MCF 10A (cell line): Measurements from ENCODE around the gene NOP10. TPM values are rescaled to one million over a fixed set of nuclear protein-coding genes. Genes with fewer than 3 reads are reported as not detected.
A peak's percentile ranks its signal among the peaks of the same experiment; 100 is the strongest.

Source experiments
- BruUV-seq: library from RNA; stranded (reverse); fragments of 400-500 nt; replicated peaks from 2 replicates; lab custom pipeline; 2021; lab: Mats Ljungman, UMichigan
- CTCF ChIA-PET: fragments of 300-600 bp; sonication (Branson Sonifier 250); formaldehyde crosslinking; extraction: SDS; loops from one replicate; lab custom pipeline; 2021; ENCODE audit warnings: antibody characterized with exemption, inconsistent platforms; lab: Yijun Ruan, JAX
- POLR2A ChIA-PET: fragments of 300-600, 350-650 bp; sonication (Branson Sonifier 250); formaldehyde crosslinking; extraction: SDS; loops from one replicate; lab custom pipeline; 2020; ENCODE audit warnings: antibody characterized with exemption, inconsistent platforms; lab: Yijun Ruan, JAX
- DNase-seq: peaks from one replicate; pipeline ENCODE4 v3.0.0-alpha.2; 2018; ENCODE audit not compliant: unreplicated experiment
- H3K27ac Mint-ChIP-seq: one replicate; pipeline ENCODE4 v1.8.0; 2022; ENCODE audit warnings: mild to moderate bottlenecking, low read depth, mixed read lengths; ENCODE audit not compliant: unreplicated experiment
- H3K27me3 Mint-ChIP-seq: one replicate; pipeline ENCODE4 v1.8.0; 2022; ENCODE audit warnings: mixed read lengths; ENCODE audit not compliant: insufficient read depth, unreplicated experiment
- H3K36me3 Mint-ChIP-seq: one replicate; pipeline ENCODE4 v1.8.0; 2022; ENCODE audit warnings: mild to moderate bottlenecking, moderate library complexity, mixed read lengths; ENCODE audit not compliant: insufficient read depth, unreplicated experiment
- H3K4me1 Mint-ChIP-seq: one replicate; pipeline ENCODE4 v1.8.0; 2022; ENCODE audit warnings: mixed read lengths; ENCODE audit not compliant: insufficient read depth, unreplicated experiment
- H3K4me3 Mint-ChIP-seq: one replicate; pipeline ENCODE4 v1.8.0; 2022; ENCODE audit warnings: mild to moderate bottlenecking, moderate library complexity, mixed read lengths; ENCODE audit not compliant: unreplicated experiment
- H3K9me3 Mint-ChIP-seq: one replicate; pipeline ENCODE4 v1.8.0; 2022; ENCODE audit warnings: mixed read lengths; ENCODE audit not compliant: unreplicated experiment
- intact Hi-C: fragments of 100-400 bp; cut with micrococcal nuclease; formaldehyde crosslinking; loops from 2 replicates; pipeline ENCODE4 v1.14.1; 2022
- total RNA-seq: library from RNA; stranded (reverse); gene quantifications from 2 replicates; pipeline ENCODE4 v1.2.3, GENCODE V29; 2022
- TF ChIP-seq, protein P1 (sequence below): fragments of 200-600 bp; IDR thresholded peaks from one replicate; pipeline ENCODE4 v1.8.0; 2022; ENCODE audit warnings: antibody characterized with exemption, mild to moderate bottlenecking; ENCODE audit not compliant: unreplicated experiment

Gene NOP10
- total RNA-seq, 1 experiment from 2014 or later: 187 TPM

DNA sequence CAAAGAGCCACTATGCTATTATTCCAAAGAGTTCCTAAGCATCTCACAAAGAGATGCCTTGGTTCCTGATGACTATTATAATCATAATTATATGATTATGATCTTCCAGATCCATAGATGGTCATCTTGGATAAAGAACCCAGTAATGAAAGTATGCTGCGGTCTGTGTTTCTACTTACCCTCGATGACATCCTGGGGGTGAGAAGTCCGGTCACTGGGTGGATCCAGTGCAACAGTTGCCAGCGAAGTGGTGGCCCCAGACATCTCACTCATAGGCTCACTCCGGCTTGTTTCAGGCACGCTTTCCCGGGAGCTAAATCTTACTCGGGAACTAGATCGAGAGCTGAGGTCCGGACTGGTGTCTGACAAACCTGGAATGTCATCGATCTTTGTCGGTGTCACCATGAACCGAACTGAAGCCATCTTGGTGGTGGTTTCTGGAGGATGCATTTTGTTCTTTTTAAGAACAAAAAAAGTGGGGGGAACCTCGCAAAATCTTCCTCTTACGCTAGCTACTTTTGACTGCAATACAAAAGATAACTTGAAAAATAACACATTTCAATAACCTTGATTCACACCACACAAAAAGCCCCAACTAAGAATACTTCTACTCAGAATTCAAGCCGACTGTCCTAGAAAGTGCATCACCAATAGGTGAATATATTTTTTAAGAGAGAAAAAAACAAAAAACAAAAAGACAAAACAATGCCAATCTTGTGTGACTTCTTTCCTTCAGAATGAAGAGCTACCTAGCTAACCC, 6.5 kb downstream of the NOP10 start:
- ChIA-PET POLR2A (interaction anchor here (0.6 to 4.8 kb wide), 10 partner anchors 8 to 275 kb away, joined by 3 to 69 read pairs (median 16); partner anchors contain the start of genes EMC4, KATNBL1 and LPCAT4), CTCF (interaction anchor here (0.5 to 2.2 kb wide), 6 partner anchors 9 to 125 kb away, joined by 3 to 11 read pairs (median 4); partner anchors contain the start of gene LPCAT4)
- H3K27me3 Mint-ChIP-seq: no peaks in the 10 kb centered on the region

DNA sequence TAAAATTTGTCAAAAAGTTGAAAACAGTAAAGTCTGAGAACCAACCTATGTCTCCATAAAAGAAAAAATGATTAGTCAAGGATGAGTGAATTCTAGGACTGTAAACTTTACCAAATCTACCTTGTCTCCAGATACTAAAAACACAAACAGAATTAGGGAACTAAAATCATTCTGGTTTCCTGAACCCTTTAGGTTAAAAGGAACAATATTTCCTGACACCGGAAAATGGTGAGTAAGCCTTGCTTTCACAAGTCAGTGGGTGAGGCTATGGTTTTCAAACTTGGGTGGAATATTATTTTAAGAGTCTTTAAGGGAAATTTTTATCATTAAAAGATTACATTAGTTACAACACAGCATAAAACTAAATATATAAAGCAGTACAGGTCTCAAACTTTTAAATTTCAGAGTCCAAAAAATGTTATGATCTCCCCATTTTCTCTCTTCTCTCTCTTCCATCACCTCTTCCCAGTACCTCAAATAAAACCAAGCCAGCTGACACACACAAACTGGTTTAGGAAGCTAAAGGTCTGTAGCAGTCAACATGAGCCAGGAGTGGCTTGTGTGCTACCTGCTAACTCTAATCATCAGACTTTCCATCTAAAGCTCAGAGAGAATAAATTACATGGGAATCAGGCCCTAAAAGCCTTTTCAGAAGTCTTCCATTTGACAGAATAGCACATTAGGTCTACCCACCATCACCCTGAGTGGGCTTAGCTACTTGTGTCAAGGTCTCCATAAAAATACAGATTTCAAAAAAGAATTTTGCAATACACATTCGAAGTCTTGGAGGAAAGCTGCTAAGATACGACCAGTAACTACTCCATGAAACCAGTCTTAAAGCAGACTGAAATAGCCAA, 7.5 kb downstream of the NOP10 start:
- TF ChIP-seq, protein P1, sequence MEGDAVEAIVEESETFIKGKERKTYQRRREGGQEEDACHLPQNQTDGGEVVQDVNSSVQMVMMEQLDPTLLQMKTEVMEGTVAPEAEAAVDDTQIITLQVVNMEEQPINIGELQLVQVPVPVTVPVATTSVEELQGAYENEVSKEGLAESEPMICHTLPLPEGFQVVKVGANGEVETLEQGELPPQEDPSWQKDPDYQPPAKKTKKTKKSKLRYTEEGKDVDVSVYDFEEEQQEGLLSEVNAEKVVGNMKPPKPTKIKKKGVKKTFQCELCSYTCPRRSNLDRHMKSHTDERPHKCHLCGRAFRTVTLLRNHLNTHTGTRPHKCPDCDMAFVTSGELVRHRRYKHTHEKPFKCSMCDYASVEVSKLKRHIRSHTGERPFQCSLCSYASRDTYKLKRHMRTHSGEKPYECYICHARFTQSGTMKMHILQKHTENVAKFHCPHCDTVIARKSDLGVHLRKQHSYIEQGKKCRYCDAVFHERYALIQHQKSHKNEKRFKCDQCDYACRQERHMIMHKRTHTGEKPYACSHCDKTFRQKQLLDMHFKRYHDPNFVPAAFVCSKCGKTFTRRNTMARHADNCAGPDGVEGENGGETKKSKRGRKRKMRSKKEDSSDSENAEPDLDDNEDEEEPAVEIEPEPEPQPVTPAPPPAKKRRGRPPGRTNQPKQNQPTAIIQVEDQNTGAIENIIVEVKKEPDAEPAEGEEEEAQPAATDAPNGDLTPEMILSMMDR: no peak
- ChIA-PET POLR2A (interaction anchor here (0.6 to 4.8 kb wide), 6 partner anchors 7 to 1720 kb away, joined by 3 to 69 read pairs (median 18); partner anchors contain the start of genes ARHGAP11A and LPCAT4), CTCF (interaction anchor here (1.6 kb wide), 1 partner anchor 8 kb away, joined by 4 read pairs; no protein-coding TSS in a partner anchor)
- H3K4me3 Mint-ChIP-seq: peak overlapping the region; percentile 34
- peaks cover 16% of the 10 kb centered on the region for H3K36me3 Mint-ChIP-seq
- intact Hi-C loops: no loop called here
- no peaks in the 10 kb centered on the region for H3K27me3 Mint-ChIP-seq
- peak overlapping the region; percentile 85 for H3K27ac Mint-ChIP-seq
- no peaks in the 10 kb centered on the region for H3K9me3 Mint-ChIP-seq
- DNase-seq: peak; percentile 39
- no TSS peak for BruUV-seq
- peaks cover 27% of the 10 kb centered on the region for H3K4me1 Mint-ChIP-seq

More for the DNA sequence above, 6.5 kb downstream of the NOP10 start:
- intact Hi-C loops: no loop called here
- Mint-ChIP-seq H3K27ac (peak overlapping the region; percentile 49), H3K4me3 (peak overlapping the region; percentile 83), H3K9me3 (no peaks in the 10 kb centered on the region), H3K36me3 (peaks cover 26% of the 10 kb centered on the region), H3K4me1 (peaks cover 27% of the 10 kb centered on the region)
- BruUV-seq: no TSS peak
- DNase-seq: no peak
- TF ChIP-seq, protein P1: no peak

DNA sequence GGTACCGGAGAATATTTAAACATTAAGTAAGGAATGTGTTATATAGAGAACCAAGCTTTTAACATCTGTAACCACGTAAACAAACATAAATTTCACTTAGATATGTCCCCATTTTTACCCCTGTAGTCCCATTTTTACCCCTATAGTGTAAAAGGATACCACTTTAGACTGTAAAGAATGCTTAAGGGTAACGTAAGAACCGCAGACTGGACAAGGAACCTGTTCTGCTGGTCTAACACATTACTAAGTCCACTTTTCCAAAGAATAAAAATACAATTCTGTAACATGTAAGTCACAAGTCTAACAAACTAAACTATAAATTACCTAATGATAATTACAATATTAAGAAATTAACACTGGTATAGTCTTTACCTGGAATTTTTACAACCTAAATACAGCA, 8.3 kb downstream of the NOP10 start:
- peak overlapping the region; percentile 34 for H3K4me3 Mint-ChIP-seq
- H3K27ac Mint-ChIP-seq: peak overlapping the region; percentile 85
- ChIA-PET POLR2A (interaction anchor here (1.0 to 2.2 kb wide), 3 partner anchors 8 to 31 kb away, joined by 3 to 9 read pairs (median 3); no protein-coding TSS in a partner anchor), CTCF (no interaction called here)
- H3K9me3 Mint-ChIP-seq: no peaks in the 10 kb centered on the region
- intact Hi-C loops: no loop called here
- H3K27me3 Mint-ChIP-seq: no peaks in the 10 kb centered on the region
- TF ChIP-seq, protein P1: no peak
- no TSS peak for BruUV-seq
- no peak for DNase-seq
- peaks cover 8% of the 10 kb centered on the region for H3K36me3 Mint-ChIP-seq
- H3K4me1 Mint-ChIP-seq: peaks cover 27% of the 10 kb centered on the region
